ENCODE measurements around the gene CCNG1. TPM values are rescaled to one million over a fixed set of nuclear protein-coding genes. Genes with fewer than 3 reads are reported as not detected.

The CCNG1 gene
- total and polyA plus RNA-seq, 11 donors: 45.5 to 109 (median 77.0) TPM

DNA sequence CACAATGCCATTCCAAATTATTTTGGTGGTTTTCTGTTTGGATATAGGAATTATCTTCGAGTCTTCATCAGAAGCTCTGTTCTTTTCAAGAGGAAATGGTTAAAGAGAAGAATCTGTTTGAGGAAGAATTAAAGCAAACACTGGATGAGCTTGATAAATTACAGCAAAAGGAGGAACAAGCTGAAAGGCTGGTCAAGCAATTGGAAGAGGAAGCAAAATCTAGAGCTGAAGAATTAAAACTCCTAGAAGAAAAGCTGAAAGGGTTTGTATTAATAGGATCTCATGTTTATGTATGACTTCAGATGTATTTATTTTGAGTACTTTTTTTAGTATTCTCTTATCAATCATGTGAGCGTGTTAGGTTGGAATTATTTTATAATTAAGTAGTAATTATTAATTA lies 38.0 kb downstream of the CCNG1 start:
- H3K4me3 ChIP-seq: no peak overlapping the region
- DNase-seq: no peak
- H3K27ac ChIP-seq: no peak overlapping the region
- H3K4me1 ChIP-seq: no peaks in the 10 kb centered on the region
- intact Hi-C loops (cut with DNase I): no loop called here
- 89 to 92% (median 90%) methylated on average over 2 of the region's 2 CpGs for WGBS, 4 donors
- H3K36me3 ChIP-seq: peaks cover 0 to 6% (median 0%) of the 10 kb centered on the region in 9 donors
- no peaks in the 10 kb centered on the region for H3K9me3 ChIP-seq
- H3K27me3 ChIP-seq: no peaks in the 10 kb centered on the region
- no peak for TF ChIP-seq POLR2A (IDR thresholded peaks at IDR 0.05)
- TF ChIP-seq, protein P1, sequence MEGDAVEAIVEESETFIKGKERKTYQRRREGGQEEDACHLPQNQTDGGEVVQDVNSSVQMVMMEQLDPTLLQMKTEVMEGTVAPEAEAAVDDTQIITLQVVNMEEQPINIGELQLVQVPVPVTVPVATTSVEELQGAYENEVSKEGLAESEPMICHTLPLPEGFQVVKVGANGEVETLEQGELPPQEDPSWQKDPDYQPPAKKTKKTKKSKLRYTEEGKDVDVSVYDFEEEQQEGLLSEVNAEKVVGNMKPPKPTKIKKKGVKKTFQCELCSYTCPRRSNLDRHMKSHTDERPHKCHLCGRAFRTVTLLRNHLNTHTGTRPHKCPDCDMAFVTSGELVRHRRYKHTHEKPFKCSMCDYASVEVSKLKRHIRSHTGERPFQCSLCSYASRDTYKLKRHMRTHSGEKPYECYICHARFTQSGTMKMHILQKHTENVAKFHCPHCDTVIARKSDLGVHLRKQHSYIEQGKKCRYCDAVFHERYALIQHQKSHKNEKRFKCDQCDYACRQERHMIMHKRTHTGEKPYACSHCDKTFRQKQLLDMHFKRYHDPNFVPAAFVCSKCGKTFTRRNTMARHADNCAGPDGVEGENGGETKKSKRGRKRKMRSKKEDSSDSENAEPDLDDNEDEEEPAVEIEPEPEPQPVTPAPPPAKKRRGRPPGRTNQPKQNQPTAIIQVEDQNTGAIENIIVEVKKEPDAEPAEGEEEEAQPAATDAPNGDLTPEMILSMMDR (IDR thresholded peaks at IDR 0.05): no peak
- ATAC-seq: no peak

DNA sequence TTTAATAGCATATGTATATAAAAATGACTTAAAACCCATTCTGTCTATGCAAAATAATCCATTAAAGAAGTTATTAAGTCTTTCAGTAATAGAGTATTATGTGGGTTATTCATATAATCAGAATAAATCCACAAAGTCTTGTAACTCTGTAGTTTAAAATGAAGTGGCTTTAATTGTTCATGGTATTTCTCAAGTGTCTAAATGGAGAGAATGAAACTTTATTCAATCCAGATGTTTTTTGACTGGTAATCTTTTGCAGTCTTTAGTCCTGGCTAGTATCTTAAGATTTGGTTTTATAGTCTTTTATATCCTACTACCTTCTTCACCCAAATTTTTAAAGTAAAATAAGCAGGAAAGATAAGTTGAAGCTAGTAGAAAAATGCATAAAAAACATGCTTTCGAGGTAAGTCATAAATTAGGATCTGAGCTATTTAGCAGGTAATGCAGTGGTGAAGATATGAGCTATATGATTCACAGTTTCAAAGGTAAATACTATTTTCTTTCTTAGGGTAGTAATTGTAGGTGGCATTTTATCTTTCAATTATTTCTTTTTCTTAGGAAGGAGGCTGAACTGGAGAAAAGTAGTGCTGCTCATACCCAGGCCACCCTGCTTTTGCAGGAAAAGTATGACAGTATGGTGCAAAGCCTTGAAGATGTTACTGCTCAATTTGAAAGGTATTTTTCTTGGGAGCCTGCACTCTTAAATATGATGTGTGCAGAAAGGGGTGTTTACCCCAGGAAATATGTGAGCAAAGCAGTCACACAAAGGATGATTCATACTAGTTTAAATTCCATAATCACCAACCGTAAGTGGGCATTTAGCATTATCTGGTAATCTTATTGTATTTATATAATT lies 41.0 kb downstream of the CCNG1 start:
- intact Hi-C loops (cut with DNase I): no loop called here
- ATAC-seq: no peak
- no peak overlapping the region for H3K27ac ChIP-seq

DNA sequence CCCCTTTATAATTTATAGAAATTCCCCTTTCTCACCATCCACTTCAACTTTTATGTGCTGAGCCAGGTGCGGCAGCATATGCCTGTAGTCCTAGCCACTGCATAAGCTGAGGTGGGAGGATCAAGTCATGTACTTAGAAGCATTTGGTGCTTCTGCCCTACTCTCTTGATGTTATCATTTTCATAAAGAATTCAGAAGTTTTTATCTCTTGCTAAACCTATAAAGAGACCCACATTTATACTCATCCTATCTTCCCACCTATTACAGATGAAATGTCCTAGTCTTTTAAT lies 41.5 kb downstream of the CCNG1 start:
- Histone ChIP-seq H3K36me3 (peaks cover 0 to 6% (median 0%) of the 10 kb centered on the region in 9 donors), H3K27me3 (no peaks in the 10 kb centered on the region), H3K27ac (no peak overlapping the region), H3K4me1 (no peaks in the 10 kb centered on the region), H3K4me3 (no peak overlapping the region), H3K9me3 (no peaks in the 10 kb centered on the region)
- TF ChIP-seq, protein P1 (IDR thresholded peaks at IDR 0.05): no peak
- TF ChIP-seq POLR2A (IDR thresholded peaks at IDR 0.05): no peak
- intact Hi-C loops (cut with DNase I): no loop called here
- DNase-seq (no peak), ATAC-seq (no peak)
- 97 to 100% (median 99%) methylated on average over 1 of the region's 1 CpG for WGBS, 4 donors

More for the DNA sequence above, 41.0 kb downstream of the CCNG1 start:
- WGBS, 4 donors: 95 to 96% (median 96%) methylated on average over 2 of the region's 2 CpGs
- Histone ChIP-seq H3K36me3 (peaks cover 0 to 6% (median 0%) of the 10 kb centered on the region in 9 donors), H3K4me3 (no peak overlapping the region), H3K27me3 (no peaks in the 10 kb centered on the region), H3K4me1 (no peaks in the 10 kb centered on the region), H3K9me3 (no peaks in the 10 kb centered on the region)
- no peak for TF ChIP-seq POLR2A (IDR thresholded peaks at IDR 0.05)
- TF ChIP-seq, protein P1 (IDR thresholded peaks at IDR 0.05): no peak
- DNase-seq: no peak

DNA sequence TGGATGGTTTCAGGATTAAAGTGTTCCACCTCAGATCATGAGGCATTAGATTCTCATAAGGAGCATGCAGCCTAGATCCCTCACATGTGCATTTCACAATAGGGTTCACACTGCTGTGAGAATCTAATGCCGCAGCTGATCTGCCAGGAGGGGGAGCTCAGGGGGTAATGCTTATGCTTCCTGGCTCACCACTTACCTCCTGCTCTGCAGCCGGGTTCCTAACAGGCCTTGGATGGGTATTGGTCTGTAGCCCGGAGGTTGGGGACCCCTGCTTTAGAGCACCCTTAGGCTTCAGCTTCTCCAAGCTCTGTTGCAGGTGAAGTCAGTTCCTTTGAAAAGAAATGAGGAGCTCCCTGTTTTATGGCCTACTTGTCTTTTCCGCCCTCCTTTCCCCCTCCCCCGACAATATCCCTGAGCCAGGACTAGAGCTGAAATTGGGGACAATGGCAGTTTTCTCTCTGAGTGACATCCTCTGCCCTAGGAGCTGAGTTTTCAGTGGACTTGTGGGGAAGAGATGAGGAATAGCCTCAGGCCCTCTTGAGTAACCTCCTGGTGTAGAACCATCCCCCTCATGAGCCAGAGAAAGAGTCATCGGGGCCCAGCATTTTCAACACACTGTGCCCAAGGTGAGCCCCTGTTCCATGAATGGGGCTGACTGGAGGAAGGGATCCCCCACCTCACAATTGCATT lies 51.8 kb downstream of the CCNG1 start:
- DNase-seq (no peak), ATAC-seq (no peak)
- H3K4me3 ChIP-seq: no peak overlapping the region
- H3K27me3 ChIP-seq: no peaks in the 10 kb centered on the region
- intact Hi-C loops (cut with DNase I): no loop called here
- WGBS, 4 donors: 84 to 92% (median 86%) methylated on average over 6 of the region's 6 CpGs
- no peaks in the 10 kb centered on the region for H3K9me3 ChIP-seq
- no peak for TF ChIP-seq POLR2A (IDR thresholded peaks at IDR 0.05)
- TF ChIP-seq, protein P1 (IDR thresholded peaks at IDR 0.05): no peak
- peaks cover 0 to 12% (median 0%) of the 10 kb centered on the region in 9 donors for H3K36me3 ChIP-seq
- no peaks in the 10 kb centered on the region for H3K4me1 ChIP-seq
- no peak overlapping the region for H3K27ac ChIP-seq
